ENCODE measurements around the gene HTT-AS.
A peak's percentile ranks its signal among the peaks of the same experiment; 100 is the strongest.

The HTT-AS gene

DNA sequence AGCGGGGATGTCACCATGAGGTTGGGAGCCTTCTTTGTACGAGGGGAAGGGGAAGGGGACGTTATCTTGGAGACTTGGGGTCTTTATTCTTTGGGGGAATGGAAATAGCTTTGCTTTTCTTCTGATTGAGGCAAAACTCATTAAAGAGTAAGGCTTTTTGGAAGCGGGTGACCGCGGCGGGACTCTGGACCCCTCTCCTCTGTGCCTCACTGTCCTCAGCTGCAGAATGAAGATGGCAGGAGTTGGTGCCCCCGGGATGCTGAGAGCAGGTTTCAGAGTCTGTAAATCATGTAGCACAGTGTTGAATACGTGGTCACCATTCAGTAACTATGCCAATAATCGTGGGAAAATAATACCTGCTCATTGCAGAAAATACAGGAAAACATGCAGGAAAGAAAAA is 32.1 kb downstream of the HTT-AS start:
- no peak for TF ChIP-seq CTCF (IDR thresholded peaks at IDR 0.05; ENCODE audit: insufficient read depth, low read length, missing control alignments)
- peak overlapping the region; percentile 39 for H3K4me3 ChIP-seq (ENCODE audit: low read depth, low read length)
- CTCF ChIA-PET: interaction anchor here (0.8 to 5.4 kb wide), 6 partner anchors 9 to 278 kb away, joined by 3 to 31 read pairs (median 5); no protein-coding TSS in a partner anchor
- no peak for DNase-seq (ENCODE audit: low read depth, low spot score)
- POLR2A ChIA-PET: interaction anchor here (1.0 kb wide), 1 partner anchor 31 kb away, joined by 3 read pairs; no protein-coding TSS in a partner anchor

GRCh38 chr4:3041192-3042142 is 32.9 kb downstream of the HTT-AS start:
- ChIA-PET CTCF (interaction anchor here (0.8 to 5.4 kb wide), 8 partner anchors 8 to 277 kb away, joined by 3 to 31 read pairs (median 4); partner anchors contain the start of genes GRK4 and NOP14), POLR2A (interaction anchor here (0.6 to 1.0 kb wide), 2 partner anchors 32 to 102 kb away, joined by 3 read pairs; no protein-coding TSS in a partner anchor)
- no peak for TF ChIP-seq CTCF (IDR thresholded peaks at IDR 0.05; ENCODE audit: insufficient read depth, low read length, missing control alignments)
- peak overlapping the region; percentile 39 for H3K4me3 ChIP-seq (ENCODE audit: low read depth, low read length)
- DNase-seq (ENCODE audit: low read depth, low spot score): no peak

- ChIA-PET POLR2A (interaction anchor here (0.6 kb wide), 1 partner anchor 101 kb away, joined by 3 read pairs; no protein-coding TSS in a partner anchor), CTCF (interaction anchor here (1.0 to 5.4 kb wide), 4 partner anchors 7 to 77 kb away, joined by 3 to 31 read pairs (median 7); partner anchors contain the start of genes GRK4 and NOP14)
- no peak for TF ChIP-seq CTCF (IDR thresholded peaks at IDR 0.05; ENCODE audit: insufficient read depth, low read length, missing control alignments)
- H3K4me3 ChIP-seq (ENCODE audit: low read depth, low read length): no peak overlapping the region
- DNase-seq (ENCODE audit: low read depth, low spot score): no peak
Observed at GRCh38 chr4:3040452-3041191, 33.7 kb downstream of the HTT-AS start.

DNA sequence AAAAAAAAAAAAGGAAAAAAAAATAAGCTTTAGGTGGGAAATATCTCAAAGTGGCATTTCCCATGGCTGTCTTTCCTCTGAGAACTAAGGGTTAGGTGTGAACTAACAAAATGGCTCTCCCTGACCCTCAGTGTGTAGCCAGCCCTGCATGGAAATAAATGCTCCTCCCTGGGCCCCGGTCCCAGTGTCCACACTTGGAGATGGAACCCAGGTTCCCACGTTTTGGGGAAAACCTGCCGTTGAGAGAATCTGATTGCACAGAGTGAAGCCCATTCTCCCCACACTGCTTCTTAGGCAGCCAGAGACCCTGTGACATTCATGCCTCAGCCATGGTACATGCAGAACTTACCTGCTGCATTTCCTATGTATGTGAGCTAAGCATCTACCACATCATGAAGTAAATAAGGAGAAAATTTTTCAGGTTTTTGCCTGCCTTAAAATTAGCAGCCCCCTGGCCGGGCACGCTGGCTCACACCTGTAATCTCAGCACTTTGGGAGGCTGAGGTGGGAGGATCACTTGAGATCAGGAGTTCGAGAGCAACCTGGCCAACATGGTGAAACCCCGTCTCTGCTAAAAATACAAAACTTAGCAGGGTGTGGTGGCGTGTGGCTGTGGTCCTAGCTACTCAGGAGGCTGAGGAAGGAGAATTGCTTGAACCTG is 34.5 kb downstream of the HTT-AS start:
- ChIA-PET CTCF (interaction anchor here (1.8 to 2.0 kb wide), 2 partner anchors 10 to 62 kb away, joined by 4 to 11 read pairs; no protein-coding TSS in a partner anchor), POLR2A (no interaction called here)
- TF ChIP-seq CTCF (IDR thresholded peaks at IDR 0.05; ENCODE audit: insufficient read depth, low read length, missing control alignments): no peak
- DNase-seq (ENCODE audit: low read depth, low spot score): no peak
- no peak overlapping the region for H3K4me3 ChIP-seq (ENCODE audit: low read depth, low read length)

DNA sequence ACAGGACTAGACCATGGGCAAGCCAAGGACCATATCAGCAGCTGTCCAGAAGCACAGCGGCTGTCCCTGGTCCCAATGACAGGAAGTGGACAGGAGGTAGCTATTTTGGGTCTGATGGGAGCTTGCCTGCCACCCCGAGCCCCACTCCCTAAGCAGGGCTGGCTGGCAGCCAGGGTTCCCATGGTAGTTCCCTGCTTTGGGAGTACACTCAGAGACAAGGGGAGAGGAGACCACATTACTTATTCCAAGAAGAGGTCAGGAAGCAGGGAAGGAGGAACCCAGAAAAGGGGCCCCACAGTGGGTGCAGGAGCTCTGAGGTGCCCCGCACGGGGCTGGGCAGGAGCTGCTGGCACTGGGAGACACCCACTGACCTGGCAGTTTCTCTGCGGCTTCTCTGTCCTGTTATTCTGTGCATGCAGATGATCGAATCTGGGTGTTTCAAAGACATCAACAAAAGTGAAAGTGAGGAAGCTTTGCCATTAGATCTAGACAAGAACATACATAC is 36.3 kb downstream of the HTT-AS start:
- POLR2A ChIA-PET: interaction anchor here (0.7 kb wide), 1 partner anchor 275 kb away, joined by 3 read pairs; no protein-coding TSS in a partner anchor
- DNase-seq (ENCODE audit: low read depth, low spot score): no peak
- CTCF ChIA-PET: interaction anchor here (0.8 to 3.9 kb wide), 11 partner anchors 9 to 274 kb away, joined by 3 to 30 read pairs (median 5); partner anchors contain the start of gene GRK4
- no peak overlapping the region for H3K4me3 ChIP-seq (ENCODE audit: low read depth, low read length)
- TF ChIP-seq CTCF (IDR thresholded peaks at IDR 0.05; ENCODE audit: insufficient read depth, low read length, missing control alignments): no peak

All from AG04449 (cell line).